Epidermal melanocyte (primary cell): Measurements from ENCODE around the gene GSTM4.

Experiments
- DNase-seq: peaks from one replicate; pipeline ENCODE4 v3.0.0; 2011; ENCODE audit warnings: low spot score; ENCODE audit not compliant: insufficient read length

Gene GSTM4

GRCh38 chr1:109655615-109656519 lies at the start of gene GSTM4:
Gene GSTM4, plus strand, starts transcription at chr1:109656099. Its CDS starts 291 bp downstream, at chr1:109656390.
- peak; percentile 71 for DNase-seq

DNA sequence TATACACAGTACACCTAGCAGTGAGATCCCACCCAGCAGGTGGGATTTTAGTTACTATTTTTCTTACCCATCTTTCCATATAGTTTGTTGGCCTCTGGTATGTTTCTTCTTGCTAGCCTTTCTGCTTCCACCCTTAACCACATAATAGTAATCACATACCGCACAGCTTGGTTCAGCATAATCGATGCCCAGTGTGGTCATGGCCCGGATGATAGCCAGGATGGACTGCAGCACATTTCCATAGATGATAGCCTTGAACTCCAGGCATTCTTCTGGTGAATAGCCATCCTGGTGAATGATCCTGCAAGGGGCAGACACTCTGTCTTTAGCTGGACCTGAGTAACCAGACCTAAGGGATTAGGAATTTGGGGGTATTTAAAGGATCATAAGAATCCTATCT lies 46.0 kb upstream of the GSTM4 start:
- no peak for DNase-seq

DNA sequence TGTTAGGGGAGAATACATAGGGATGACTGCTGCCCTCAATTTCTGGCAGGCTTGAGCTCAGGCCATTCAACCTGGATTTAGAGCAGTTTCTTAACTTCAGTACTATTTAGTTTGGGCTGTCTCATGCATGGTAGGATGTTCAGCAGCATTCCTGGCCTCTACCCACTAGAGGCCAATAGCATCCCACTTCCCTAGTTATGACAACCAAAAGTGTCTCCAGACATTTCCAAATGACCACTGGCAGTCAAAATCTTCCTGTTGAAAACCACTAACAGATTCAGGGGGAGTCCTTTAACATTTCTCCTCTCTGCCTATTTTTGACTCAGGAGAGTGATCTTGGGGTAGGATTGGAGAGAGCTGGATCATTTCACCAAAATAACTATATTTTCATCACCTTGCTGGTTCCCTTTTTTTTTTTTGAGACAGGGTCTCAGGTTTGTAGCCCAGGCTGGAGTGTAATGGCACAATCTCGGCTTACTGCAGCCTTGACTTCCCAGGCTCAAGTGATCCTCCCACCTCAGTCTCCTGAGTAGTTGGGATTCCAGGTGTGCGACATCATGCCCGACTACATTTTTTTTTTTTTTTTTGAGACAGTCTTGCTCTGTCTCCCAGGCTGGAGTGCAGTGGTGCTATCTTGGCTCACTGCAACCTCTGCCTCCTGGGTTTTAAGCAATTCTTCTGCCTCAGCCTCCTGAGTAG lies 45.1 kb upstream of the GSTM4 start:
- no peak for DNase-seq

- no peak for DNase-seq
Observed at GRCh38 chr1:109611308-109611990, 44.5 kb upstream of the GSTM4 start.

DNA sequence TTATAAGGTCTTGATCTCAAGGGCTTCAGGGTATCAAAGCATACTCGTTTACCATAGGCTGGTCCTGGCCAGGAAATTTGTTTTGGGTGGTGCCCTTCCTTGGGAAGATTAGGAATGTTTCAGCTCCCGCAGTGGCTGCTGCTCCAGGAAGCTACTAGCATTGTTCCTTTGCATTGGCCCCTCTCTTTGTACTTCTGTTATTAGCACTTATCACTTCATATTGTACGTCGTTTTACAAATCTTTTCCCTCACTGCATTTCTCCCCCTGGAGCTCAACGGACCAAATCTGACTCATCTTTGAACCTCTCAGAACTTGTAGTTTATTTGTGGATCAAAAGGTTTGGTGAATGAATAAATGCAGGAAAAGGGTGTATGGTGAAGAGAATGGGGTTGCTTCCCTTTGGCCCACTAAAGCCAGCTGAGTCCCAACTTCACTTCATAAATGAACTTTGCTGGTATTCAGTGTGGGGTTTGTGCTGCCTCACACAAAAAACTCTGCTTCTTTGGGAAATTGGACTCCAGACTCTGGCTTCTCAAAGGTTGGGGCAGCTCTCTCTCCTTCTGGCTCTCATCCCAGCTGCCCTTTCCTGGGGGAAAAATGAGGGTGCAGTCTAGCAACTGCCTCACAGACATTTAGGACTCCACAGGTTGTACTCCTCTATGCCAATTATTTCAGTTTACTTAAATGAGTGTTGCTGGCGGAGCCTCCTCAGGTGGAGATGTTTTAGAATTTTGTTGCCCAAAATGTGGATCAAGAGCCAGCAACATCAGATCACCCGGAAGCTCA lies 42.3 kb upstream of the GSTM4 start:
- DNase-seq, result no peak

DNA sequence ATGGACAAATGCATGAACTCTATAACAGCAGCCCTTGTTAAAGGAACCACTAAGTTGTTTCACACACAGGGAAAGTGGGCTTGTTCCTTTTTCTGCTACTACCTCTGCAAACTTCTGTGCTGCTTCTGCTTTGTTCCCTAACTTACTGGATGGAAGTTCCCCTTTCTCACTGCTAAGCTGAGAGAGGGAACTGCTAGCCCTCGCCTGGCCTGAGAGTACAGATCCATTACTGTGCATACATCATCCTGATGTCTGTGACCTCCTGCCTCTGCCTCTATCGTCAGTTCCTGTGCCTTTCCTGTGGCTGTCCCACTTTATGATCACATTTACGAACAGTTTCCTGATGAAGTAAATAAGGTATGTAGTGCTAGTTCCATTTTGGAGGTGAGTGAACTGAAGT lies 40.0 kb upstream of the GSTM4 start:
- DNase-seq, result no peak

GRCh38 chr1:109616391-109616790 lies 39.5 kb upstream of the GSTM4 start:
- no peak for DNase-seq

- no peak for DNase-seq
Observed at GRCh38 chr1:109617291-109617801, 38.6 kb upstream of the GSTM4 start.

DNA sequence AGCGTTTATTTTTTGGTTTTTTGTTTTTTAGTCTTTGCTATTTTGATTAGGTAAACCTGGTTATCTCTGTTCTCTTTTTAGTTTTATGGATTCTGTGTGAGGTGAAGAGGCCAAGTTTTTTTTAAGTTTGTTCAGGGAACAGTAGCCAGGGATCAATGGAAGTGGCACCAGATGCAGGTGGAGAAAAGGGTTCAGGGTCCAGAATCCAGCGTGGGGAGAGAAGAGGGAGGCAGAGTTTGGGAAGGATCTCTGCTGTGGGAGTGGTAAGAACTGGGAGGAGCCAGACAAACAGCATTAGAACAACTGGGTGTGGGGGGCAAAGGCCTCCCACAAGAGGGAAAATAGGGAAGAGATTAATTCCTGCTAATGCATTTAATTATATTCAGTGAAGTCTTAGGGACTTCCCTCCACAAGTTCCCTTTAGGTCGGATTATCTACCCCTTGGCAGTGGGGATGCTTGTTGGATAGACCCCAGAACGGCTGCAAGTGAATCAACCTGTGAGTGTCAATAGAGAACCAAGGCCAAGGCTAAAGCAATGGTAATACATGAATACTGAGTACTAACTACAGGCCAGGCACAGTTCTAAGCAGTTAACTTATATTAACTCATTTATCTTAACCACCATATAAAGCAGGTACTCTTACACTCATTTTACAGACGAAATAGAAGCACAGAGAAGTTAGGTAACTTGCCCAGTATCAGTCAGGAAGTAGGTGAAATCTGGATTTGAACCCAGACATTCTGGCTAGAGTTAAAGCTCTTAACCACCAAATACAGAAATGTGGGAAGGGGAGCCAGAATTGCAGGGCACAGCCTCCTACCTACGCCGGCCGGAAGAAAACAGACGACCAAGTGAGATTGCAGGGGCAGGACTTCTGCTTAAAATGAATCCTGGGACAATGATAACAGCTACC lies 37.0 kb upstream of the GSTM4 start:
- no peak for DNase-seq

GRCh38 chr1:109619576-109620400 lies 36.1 kb upstream of the GSTM4 start, which contains the start of the genes AMPD2 and GNAT2:
Gene AMPD2, plus strand, starts transcription at chr1:109619837. Its CDS starts 1,339 bp downstream, at chr1:109621176.
Gene GNAT2, minus strand, starts transcription at chr1:109619616. Its CDS starts 6,746 bp downstream, at chr1:109612870.
- peak; percentile 67 for DNase-seq

DNA sequence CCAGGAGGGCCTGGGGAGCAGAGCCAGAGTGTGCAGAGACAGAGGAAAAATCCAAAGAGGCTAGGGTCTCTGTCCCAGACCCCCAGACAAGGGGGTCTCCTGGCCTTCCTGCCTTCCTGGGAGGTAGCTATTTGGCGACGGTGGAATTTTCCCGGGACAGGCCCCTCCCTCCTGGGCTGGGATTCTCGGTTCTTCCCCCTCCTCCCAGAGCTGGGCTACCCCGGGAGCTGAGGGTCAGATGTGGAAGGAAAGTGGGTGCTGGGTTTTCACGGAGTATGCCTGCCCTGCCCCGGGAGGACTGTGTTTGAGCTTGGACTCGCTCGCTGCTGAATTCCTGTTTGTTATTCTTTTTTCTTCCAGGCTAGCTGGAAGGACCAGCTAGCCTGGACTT lies 35.5 kb upstream of the GSTM4 start:
- DNase-seq, result peak; percentile 59

GRCh38 chr1:109620841-109621286 lies 35.0 kb upstream of the GSTM4 start:
- peak; percentile 91 for DNase-seq

- no peak for DNase-seq
Observed at GRCh38 chr1:109621379-109622136, 34.3 kb upstream of the GSTM4 start.

GRCh38 chr1:109622137-109622892 lies 33.6 kb upstream of the GSTM4 start:
- DNase-seq, result no peak

DNA sequence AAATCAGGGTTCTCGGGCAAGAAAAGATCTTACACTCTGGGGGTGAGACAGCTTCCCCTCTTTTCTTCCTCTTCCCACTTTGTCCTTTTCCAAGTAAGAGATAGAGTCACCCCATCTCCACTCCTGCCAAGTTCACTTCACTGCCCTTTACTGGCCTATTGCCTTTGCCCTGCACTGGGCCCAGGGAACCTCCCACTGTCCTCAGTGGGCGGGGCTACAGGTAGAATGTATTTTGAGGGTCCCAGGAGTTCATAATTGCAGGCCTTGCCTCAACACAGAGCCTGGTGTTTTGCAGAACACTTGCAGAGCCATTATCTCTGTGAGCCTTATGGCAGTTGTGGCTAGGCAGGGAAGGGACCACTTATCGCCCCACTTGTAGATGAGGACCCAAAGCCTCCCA lies 33.0 kb upstream of the GSTM4 start:
- DNase-seq, result no peak

GRCh38 chr1:109623601-109624161 lies 32.2 kb upstream of the GSTM4 start:
- DNase-seq, result peak; percentile 70
